CD4-positive, alpha-beta T cell treated with Interleukin-2 at 100 ng/mL for 4 hours (primary cell): Measurements from ENCODE around the gene RGS12.
A peak's percentile ranks its signal among the peaks of the same experiment; 100 is the strongest.

Experiments
- DNase-seq: peaks from one replicate; pipeline ENCODE4 v3.0.0-alpha.2; 2020; ENCODE audit warnings: low spot score

RGS12 gene

GRCh38 chr4:3276986-3277385 lies 15.8 kb upstream of the RGS12 start:
- DNase-seq: no peak

- no peak for DNase-seq
Measured at GRCh38 chr4:3280466-3280865, 12.4 kb upstream of the RGS12 start.

- no peak for DNase-seq
Measured at GRCh38 chr4:3283483-3283882, 9.3 kb upstream of the RGS12 start.

- DNase-seq: no peak
Measured at GRCh38 chr4:3283916-3284315, 8.9 kb upstream of the RGS12 start.

- no peak for DNase-seq
Measured at GRCh38 chr4:3284734-3285557, 7.9 kb upstream of the RGS12 start.

GRCh38 chr4:3285558-3286334 lies 7.1 kb upstream of the RGS12 start:
- DNase-seq: no peak

GRCh38 chr4:3286335-3287175 lies 6.3 kb upstream of the RGS12 start:
- DNase-seq: peak; percentile 13

GRCh38 chr4:3287271-3287971 lies 5.4 kb upstream of the RGS12 start:
- no peak for DNase-seq

GRCh38 chr4:3287972-3288570 lies 4.8 kb upstream of the RGS12 start:
- no peak for DNase-seq

- DNase-seq: no peak
Measured at GRCh38 chr4:3288571-3289094, 4.2 kb upstream of the RGS12 start.

- DNase-seq: no peak
Measured at GRCh38 chr4:3290476-3290875, 2.3 kb upstream of the RGS12 start.

- no peak for DNase-seq
Measured at GRCh38 chr4:3290889-3291321, 1.9 kb upstream of the RGS12 start.

GRCh38 chr4:3291411-3291968 lies 1.3 kb upstream of the RGS12 start:
- no peak for DNase-seq

- no peak for DNase-seq
Measured at GRCh38 chr4:3291969-3292570, 751 bp upstream of the RGS12 start.

GRCh38 chr4:3293401-3294391 lies 875 bp downstream of the RGS12 start:
- no peak for DNase-seq

- no peak for DNase-seq
Measured at GRCh38 chr4:3294401-3295241, 1.8 kb downstream of the RGS12 start.

- DNase-seq: no peak
Measured at GRCh38 chr4:3295837-3296624, 3.2 kb downstream of the RGS12 start.
